SK-N-DZ (cell line): ENCODE results near the gene DVL2.

Experiments
- DNase-seq: peaks from one replicate; pipeline ENCODE4 v3.0.0-alpha.2; 2015; ENCODE audit warnings: low spot score

Gene DVL2

DNA sequence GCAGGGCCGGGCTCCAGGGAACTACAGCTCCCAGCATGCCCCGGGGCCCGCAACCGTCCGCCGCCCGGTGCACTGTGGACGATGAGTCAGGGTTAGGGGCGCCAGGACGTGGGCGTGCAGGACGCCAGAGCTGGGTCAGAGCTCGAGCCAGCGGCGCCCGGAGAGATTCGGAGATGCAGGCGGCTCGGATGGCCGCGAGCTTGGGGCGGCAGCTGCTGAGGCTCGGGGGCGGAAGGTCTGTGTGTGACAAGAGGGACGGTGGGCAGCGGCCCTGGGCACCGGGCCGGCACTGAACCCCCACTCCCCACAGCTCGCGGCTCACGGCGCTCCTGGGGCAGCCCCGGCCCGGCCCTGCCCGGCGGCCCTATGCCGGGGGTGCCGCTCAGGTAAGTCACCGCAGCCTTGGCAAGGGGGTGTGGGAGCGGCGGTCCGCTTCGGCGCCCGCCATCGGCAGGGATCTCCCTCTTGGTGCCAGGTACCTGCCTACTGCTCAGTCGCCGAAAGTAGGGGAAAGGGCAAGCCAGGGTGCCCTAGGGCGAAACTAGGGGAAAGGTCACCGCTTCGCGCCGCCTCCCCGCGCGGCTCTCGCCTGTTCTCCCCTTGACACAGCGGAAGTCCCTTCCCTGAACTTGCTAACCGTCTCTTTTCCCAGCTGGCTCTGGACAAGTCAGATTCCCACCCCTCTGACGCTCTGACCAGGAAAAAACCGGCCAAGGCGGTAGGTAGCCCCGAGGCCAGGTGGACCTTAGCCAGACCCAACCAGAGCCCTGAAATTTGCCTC lies 14.3 kb downstream of the DVL2 start, which contains the start of the genes ACADVL and DLG4:
Gene ACADVL, plus strand, starts transcription at position 127 of the 781 bp plus-strand sequence. Its CDS starts 47 bp downstream, at position 174.
Gene DLG4, minus strand, starts transcription at position 25 of the 781 bp plus-strand sequence.
- peak; percentile 87 for DNase-seq

DNA sequence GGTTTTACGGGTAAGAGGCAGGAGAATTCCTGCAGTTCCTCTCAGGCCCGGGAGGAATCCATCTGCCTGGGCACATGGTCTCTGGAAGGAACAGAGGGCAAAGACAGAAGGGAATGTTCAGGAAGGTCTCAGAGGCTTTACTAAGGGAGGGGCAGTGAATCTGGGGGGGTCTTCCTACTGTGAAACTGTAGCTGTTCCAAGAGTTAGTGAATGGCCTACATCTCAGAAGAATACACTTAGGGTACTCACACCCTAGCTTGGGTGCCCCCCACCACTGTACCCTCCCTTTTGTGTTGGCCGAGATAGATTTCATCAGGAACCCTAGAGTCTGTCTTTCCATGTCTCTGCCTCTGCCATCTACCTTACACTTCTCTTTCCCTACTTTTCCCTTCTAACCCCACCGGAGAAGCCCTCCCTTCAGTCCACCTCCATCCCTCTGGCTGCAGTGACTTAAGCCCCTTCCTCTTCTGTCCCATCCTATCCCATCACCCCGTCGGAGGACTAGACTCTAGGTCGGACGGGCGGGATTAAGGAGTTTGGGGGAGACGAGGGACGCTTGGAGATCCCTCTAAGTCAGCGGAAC lies 15.0 kb downstream of the DVL2 start:
- no peak for DNase-seq

GRCh38 chr17:7218758-7219157 lies 15.6 kb downstream of the DVL2 start:
- DNase-seq: no peak

- DNase-seq: no peak
Measured at GRCh38 chr17:7218166-7218565, 16.2 kb downstream of the DVL2 start.

- peak; percentile 78 for DNase-seq
Measured at GRCh38 chr17:7217113-7217987, 17.0 kb downstream of the DVL2 start.

- DNase-seq: no peak
Measured at GRCh38 chr17:7216242-7217112, 17.8 kb downstream of the DVL2 start.

DNA sequence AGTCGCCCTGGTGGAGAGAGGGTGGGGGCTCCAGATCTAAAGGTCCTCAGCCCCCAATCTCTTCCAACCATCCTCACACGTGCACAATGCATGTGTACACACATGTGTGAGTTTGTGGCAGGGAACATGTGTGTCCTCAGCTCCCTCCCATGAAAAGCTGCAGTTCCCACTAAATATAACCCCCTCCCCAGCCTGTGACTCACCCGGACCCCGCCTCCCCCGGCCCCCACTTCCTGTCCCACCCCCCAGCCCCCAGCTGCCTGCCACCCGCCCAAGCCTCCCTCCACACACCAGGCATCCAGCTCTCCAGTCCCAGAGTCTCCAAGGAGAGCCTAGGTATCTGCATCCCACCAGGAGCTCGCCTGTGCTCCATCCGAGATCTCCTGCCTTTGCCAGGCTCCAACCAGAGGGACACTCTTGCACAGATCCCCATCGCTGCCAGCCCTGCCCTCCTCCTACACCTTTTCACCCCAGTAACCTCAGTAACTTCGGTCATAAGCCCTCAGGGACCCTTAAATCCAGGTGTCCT lies 18.6 kb downstream of the DVL2 start:
- DNase-seq: peak; percentile 62

- DNase-seq: no peak
Measured at GRCh38 chr17:7215136-7215638, 19.1 kb downstream of the DVL2 start.

GRCh38 chr17:7214300-7215135 lies 19.8 kb downstream of the DVL2 start:
- peak; percentile 100 for DNase-seq

DNA sequence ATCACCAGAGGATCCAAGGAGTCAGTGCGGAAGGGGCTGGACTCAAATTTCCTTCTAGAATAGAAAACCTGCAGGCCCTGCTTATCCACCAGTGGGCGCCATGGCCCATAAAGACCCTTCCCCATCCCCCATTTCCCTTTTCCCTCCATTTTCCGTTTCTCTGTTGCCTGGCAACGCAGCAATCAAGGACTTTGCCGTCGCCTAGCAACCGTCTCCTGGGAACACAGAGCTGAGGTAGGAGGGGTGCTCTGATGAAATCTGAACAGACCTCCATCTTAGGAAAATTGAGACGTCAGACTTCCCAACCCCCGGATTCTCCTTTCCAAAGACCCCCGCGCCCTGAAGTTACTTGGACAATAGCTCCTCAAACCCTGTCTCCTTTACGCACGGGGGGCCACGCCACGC lies 20.4 kb downstream of the DVL2 start:
- DNase-seq: peak; percentile 100

DNA sequence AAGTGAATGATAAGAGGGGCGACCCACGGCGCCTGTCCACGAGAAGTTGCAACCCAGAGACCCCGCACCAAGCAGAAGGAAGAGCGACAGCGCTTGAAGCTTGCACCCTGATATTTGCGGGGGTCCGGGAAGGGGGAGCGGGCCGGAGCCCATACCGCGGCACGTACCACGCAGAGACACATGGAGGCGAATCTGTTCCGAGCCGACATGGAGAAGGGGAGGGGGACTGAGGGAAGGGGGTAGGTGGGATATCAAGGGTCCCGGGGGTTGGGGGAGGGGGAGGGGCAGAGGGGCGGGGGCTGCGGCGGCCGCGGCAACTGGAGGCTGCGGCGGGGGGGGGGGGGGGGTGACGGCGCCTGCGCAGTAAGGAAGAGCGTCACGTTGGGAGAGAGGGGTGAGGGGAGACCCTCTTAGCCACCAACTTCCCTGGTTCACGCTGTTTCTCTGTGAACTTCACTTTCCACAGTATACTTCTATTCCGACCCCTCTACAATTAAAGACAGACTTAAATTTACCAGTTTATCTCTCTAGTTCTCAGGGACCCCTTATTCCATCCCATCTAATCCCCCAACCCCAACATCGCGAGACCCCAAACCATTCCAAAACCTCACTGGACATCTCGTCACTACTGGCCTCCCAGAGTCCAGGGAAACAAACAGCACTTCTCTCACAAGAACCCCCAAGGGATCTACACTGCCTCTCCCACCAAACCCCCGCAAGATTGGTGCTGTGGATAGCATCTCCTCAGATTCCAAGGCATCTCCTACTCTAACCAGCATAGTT lies 22.6 kb downstream of the DVL2 start:
- DNase-seq: no peak

- peak; percentile 67 for DNase-seq
Measured at GRCh38 chr17:7208754-7209460, 25.4 kb downstream of the DVL2 start.

- peak; percentile 87 for DNase-seq
Measured at GRCh38 chr17:7208027-7208571, 26.2 kb downstream of the DVL2 start.

DNA sequence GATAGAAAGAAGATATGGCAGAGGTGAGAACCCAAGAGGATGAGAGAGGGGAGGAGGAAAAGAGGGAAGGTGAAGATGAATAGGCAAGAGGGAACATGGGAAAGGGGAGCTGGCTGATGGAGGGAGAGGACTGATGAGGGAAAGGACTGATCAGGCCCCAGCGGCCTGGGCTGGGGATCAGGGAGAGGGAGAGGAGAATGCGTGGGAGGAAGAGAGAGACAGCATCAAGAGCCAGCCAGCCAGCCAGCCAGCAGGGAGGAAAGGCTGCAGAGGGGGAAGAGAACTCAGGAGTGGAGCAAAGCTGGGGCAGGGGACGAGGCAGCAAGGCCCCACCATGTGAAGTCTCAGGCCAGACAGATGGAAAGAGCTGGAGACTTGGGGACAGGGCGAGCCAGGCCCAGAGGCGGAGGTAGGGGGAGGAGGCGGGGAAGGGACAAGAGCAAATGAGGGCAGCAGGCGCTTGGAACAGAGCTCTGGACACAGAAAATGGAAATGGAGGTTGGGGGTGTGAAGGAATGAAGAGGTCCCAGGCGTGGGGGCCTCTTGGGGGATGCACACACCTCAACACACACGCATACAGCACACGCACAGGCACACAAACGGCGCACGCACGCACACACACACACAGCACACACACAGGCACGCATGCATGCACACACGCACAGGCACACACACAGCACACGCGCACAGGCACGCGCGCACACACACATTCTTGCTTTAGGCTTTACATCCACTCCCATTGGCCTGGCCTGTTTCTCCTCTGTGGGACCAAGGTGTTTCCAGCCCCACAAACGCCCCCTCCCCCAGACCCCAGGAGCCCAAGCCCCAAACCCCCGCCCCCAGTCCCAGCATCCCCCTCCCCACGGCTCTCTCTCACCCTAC lies 27.0 kb downstream of the DVL2 start:
- no peak for DNase-seq

GRCh38 chr17:7205561-7205960 lies 28.8 kb downstream of the DVL2 start:
- DNase-seq: no peak

GRCh38 chr17:7204828-7205461 lies 29.4 kb downstream of the DVL2 start:
- DNase-seq: peak; percentile 99
